HG02870 (cell line): Measurements from ENCODE around the gene AATF.

Source experiments
- ATAC-seq: cut with Tn5 transposase; IDR thresholded peaks from one replicate; pipeline ENCODE4 v1.9.1; 2021; ENCODE audit warnings: mild to moderate bottlenecking, moderate library complexity; ENCODE audit not compliant: unreplicated experiment

AATF gene

DNA sequence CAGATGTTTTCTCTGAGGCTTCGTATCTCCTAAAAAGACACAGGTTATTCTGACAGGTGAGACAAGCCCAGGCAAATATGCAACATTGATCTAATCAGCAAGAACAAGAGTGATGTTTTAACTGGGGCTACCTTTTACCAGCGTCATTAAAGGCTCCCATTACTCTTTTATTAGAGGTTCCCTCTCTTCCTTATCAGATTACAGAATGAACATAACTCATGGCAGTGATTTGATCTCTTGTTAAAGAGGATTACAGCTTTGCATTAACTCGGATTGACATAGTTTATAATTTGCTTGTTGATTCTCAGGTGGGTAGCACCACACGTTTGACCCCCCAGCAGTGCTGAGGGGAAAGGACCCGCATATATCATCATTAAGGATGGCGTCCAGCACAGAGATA is 90.5 kb downstream of the AATF start:
- no peak for ATAC-seq

DNA sequence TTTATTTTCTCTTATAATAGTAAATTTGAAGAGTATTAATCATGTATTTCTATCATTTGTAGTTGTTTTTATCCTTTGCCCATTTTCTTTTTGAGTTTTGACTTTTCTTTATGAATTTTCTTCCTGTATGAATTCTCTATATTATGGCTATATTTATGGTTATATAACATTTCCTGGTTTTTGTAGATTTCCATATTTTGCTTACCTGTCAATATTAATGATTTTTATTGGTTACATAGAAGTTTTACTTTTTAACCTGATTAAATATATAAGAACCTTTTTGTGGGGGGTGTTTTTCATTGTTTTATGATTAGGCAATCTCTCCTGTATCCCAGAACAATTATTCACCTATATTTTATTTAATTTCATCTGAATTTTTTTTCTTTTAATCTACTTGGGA is 93.2 kb downstream of the AATF start:
- ATAC-seq: no peak

DNA sequence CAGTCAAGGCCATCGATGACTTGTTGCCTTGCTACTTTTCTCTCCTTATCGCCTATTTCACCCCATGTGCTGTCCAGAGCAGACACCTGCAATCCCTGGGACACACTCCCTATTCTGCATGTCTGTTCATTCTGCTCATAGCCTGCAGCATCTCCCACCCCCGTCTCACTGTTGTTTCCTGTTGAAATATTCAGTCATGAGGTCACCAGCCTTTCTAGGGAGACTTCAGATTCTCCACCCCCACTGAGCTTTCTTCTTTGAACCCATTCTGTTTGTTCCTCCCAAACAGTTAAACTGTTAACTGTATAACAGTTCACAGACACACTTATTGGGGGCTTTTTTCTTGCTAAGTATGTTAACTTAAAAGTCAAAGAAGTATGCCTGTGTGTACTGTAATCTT is 94.4 kb downstream of the AATF start:
- ATAC-seq: no peak

DNA sequence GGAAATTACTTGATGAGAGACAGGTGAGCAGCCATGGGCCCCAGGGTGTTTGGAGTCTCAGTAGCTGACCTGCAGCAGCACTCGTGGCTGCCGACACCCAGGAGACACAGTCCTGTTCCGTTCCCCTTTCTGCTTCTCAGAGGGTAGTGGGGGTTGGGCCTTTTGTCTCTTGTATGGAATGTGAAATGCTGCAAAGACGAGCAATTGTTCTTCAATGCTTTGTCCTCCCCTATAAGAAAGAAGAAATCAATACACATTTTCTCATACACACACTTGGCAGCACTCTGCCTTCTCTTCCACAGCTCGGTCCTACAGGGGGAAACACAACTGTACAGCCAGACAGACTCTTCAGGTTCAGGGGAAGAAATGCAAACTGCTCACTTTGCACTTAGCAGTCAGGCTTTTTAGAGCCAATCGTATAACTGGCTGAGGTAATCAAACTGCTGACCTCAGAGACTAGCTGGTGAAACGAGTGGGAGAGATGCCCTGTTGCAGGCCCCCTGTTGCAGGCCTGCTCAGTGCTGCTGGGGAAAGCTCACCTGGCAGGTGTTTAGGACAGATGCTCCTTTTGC is 96.7 kb downstream of the AATF start:
- no peak for ATAC-seq

DNA sequence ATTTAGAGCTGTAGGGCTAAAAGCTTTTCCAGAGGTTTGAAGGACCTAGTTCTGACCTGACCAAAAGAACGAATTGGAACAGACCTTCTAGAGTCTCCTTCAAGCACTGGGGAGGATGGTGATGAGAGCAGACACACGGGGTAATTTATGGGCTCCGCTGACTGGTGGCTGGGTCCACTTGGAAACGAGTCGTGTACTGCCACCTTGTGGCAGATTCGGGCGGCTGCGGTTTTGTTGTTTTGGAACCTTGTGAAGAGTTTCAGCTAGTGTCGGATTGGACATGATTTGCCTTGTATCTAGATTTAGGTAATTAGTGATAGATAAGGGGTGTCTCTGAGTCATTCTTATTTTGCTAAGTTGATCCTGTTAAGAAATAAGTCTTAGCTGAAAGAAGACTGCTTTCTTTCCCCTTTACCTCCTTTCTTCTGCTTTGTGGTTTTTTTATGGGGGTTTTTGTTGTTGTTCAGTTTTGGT is 98.9 kb downstream of the AATF start:
- ATAC-seq: no peak

DNA sequence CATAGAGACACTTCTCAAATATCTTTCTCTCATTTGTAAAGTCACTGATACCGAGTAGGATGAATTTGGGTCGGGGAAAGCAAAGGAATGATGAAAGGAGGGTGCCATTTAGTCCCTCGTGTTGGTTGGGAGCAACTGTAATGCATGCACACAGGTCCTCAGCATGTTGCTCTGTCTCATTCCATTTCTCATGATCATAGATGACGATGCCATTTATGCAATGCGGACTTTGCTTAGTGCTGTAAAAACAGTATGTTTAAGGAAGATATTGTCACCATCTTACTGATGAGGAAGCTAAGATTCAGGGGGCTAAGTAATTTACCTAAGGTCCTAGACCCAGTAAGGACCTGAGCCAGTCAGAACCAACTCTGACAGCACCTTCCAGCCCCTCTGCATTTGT is 100.1 kb downstream of the AATF start:
- no peak for ATAC-seq

DNA sequence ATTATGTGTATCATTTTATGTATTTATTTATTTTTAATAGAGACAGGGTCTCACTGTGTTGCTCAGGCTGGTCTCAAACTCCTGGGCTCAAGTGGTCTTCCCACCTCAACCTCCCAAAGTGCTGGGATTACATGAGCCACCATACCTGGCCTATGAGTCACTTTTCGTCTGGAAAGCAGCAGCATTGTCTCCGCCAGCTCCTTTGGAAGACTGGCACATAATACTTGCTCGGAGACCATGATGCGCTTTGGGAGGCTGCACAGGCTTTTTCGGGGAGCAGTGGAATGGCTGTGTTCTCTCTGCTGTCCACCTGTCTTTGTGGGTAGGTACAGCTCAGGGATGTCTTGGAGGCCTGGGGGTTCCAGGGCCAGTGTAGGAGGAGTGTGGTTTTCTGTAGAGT is 102.2 kb downstream of the AATF start:
- ATAC-seq: no peak

DNA sequence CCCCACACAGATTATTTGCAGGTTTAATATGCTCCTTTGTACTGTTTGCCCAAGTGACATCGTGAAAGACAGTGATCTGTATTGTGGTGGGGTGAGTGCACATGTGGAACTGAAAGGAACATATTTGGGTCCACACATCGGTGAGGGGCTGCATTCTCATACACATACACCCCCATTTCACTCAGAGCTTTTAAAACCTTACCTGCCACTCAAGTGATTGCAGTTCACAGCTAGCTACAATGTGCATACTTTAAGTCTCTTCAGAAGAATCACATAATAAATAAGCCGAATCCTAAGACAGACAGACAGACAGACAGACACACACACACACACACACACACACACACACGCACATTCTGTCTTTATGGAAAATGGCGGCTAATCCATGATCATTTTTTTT is 102.6 kb downstream of the AATF start:
- no peak for ATAC-seq

DNA sequence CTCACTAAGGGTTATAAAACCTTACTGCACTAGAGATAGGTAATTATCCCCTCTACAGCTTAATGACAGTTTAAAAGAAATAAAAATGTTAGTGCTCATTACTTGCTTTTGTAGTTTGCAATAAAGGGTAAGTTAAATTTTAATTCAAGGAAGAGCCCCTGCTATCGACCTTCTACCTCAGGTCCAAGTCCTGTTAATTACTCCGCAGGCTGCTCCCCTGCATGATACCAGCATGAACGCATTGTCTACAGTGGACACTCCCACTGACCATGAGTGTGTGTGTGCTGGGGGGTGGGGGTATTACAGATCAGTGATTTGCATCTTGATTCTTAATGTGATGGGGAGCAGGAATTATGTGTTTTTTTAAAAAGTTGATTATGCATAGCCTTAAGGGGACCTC is 103.1 kb downstream of the AATF start:
- ATAC-seq: no peak

DNA sequence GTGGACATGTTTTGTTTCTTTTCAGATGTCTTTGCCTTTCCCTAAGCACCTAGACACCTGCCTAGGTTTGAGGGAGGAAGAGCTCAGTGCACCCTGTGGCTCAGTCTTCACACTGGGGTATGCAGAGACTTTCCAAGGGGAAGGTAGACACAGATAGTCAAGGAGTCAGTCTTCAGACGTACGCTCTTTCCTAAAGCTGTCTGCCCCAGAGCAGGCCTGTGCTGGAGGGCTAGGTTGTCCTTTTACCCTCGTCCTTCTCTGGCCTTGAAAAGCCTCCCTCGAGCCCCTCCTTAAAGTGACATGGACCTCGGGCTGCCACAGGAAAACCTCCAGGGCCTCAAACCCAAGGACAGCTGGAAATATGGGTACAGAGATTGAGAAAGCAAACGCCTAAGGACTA is 103.7 kb downstream of the AATF start:
- no peak for ATAC-seq

DNA sequence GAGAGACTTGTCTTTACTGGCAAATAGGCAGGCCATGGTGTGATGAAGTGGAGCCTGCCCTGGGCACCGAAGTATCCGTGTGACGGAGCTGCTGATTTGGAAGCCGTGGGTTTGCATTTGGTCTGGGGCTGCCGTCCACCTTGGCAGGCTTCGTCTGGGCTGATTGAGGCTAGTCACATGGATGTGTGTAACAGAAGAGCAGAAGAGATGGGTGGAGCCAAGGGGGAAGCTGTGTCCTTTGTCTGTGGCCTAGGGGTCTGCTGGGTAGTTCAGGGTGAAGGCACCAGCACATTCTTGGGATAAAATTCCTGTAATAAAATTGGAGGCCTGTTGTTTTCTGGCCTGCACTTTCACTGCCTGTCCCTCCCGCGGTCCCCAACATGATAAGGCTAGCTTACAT is 106.1 kb downstream of the AATF start:
- no peak for ATAC-seq

DNA sequence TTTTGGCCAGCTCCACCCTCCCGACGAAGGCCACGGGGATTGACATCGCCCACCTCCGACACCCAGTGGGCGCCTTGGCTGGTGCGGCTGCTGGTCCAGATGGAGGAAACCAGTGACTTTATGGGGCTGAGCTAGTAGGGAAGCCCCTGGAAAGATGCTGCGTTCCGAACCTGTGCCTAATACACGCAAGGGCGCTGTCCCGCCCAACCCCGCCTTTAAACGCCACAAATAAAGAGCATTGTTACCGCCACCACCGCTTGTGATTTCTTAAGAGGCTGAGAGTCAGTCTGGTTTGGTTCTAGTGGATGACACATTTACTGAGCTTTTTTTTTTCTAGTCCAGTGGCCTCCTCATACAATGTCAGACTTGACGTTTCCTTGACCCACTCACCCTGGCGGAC is 107.9 kb downstream of the AATF start:
- no peak for ATAC-seq

DNA sequence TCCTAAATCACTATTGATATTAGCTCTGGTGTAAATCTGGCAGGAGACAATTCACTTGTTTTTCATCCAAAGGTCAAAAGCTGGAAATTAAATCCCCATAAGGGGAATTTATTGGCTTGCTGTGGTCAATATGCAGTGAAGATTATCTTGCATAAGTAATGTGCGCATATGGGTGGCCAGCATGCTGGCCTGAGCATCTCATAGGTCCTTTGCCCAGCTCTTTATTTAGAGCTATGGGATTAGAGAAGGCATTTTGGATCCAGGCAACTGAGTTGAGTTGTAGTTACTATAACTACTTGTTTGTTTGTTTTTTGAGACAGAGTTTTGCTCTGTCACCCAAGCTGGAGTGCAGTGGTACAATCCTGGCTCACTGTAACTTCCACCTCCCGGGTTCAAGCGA is 110.7 kb downstream of the AATF start:
- ATAC-seq: no peak

DNA sequence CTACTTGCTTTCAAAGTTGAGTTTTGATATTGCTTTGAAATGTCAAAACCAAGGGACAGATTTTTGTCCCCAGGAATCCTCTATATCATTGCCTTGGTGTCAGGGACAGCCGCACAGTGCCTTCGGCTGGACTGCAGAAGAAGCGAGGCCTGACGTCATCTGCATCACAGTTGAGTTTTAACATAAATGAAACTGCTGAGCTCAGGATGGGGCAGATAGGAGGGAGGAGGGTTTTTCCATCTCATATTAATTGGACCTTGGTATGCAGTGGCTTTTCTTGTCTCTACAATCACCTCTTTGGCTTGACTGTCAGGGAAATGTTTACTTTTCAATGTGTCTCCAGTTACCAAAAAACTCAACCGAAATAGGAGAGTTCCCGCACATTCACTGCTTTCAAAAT is 111.3 kb downstream of the AATF start:
- ATAC-seq: no peak

DNA sequence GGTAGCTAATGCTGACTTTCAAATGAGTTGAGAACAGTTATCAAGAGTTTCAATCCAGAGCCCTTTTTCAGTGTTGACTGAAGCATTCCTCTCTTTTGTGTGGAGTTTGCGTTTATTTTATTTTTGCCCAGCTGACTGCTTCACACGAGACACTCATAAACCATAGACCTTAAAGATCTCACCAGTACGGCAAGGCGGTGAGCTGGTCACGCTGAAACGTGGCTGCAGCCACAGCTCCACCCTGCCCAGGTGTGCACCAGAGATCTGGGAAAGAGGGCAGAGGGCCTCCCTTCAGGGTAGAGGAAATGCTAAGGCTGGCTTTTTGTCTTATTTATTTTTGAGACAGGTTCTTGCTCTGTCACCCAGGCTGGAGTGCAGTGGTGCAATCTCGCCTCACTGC is 112.2 kb downstream of the AATF start:
- ATAC-seq: no peak

DNA sequence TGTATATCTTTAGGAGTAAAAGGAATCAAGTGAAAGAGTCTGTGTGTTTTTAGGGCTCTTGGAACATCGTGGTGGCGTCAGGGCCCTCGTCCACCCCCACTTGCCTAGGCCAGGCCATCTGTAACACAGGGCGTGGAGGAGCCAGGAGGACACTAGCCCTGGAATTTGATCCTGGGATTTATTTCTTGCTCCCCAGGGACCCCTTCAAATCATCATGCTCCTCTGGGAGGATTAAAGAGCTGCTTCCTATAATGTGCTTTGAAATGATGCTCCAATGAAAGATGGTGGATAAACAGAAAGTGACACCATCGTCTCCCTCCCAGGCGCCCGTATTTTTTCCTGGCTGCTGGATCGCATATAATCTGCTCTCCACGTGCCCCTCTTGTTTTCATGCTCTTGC is 113.3 kb downstream of the AATF start:
- ATAC-seq: no peak

DNA sequence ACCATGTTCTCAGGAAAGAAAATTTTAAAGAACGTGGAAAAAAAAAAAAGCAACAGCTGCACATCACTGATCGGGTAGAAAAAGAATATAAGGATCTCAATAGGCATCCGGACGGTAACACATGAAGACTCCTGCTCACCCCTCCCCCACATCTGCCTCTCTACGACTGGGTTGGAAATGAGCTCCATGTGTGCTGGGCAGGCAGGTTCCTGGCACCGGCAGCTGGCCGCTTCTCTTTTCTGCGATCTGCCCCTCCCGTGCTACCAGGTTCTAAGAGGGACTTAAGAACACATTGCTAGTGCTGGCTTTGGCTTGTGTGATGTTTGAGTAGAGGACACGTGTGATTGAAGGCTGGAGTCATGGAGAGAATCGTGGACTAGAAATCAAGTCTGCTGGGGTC is 115.5 kb downstream of the AATF start:
- no peak for ATAC-seq

DNA sequence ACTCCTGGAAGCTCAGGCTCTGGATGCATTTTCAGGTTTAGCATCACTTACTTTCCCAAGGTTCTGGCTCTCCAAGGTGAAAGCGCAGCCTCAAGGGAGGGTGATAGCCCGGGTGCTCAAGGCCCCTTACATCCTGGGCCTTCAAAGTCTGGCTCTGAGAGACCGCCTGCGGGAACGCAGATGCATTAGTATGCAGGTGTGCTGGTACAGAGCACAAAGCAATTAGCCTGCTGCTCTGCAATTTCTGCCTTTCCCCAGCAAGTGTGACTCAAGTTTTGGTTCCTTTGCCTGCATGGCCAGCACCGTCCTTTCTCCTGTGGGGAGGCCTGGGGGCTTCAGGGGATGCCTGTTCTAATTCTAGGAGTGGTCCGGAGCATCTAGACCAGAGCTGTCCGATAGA is 116.2 kb downstream of the AATF start:
- ATAC-seq: no peak

DNA sequence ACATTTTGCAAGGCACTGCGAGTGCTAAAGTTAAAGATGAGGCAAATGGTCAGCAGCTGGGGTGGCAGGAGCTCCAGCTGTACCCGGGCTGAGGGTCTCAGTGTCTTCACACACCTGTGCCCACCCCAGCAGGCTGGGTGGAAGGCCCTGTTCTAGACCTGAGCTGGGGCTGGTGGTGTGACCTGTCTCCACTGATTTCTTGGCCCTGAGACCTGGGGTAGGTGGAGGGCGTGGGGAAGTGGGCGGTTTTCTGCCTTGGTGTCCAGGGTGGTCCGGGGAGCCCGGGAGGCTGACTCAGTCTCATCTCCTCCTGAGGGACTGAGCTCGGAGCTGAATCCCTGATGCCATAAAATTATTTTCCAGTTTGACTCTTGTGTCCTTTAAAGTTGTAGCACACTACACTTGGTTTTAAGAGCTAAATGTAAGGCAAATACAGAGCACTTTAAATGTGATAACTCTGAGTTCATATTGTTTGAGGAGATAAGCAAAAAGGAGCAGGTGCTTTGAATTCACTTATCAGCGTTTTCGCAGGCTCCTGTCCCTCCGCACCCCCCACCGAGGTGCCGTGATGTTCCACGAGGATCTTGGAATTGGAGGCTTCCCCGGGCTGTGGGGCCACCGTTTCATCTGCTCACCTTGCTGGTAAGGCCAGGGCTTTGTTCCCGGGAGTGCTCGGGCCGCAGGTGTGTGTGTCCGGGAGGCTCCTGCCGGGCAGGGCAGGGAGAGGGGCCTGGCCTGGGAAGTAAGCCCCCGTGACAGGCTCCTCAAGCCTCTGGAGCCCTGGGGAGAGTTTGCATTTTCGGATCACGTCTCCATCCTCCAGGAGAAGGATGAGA is 117.0 kb downstream of the AATF start:
- ATAC-seq: no peak

DNA sequence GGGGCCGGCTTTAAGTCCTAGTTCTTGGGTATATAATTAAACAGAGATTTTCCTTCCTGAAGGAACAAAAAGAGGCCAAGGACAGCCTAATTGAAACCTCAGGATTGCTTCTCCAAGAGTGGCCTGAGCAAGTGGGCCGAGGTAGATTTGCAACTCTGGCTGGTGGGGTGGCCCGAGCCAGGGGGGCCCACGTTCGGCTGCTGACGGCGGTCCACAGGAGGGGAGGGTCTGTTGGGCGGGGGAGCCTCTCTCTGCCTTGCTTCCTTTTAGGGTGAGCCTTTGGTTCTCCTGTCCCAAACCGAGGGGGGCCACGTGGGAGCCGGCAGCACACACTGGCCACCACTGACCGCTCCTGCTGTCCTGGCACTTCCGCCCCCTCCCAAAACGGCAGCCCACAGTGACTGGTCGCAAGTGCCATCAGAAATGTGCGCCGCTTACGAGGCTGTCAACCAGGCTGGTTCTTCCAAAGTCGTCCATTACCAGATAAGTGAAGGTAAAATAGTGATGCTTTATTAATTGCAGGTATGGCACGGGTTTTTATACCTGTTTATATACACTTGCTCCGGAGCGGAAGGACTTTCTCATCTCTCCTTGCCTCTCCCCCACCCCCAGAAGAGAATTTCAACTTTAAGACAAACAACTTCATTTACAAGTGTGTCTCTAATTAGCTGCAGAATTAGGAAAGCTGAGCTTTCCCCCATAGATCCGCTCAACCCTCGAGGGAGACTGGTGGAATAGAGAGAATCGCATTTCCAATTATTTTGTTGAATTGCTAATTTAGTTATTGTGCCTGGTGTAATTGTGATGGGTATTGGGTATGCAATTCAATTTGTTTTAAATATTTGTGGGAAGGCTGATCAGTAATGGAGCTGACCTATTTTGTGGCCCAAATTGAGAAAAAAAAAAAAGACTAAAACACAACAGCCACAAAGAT is 117.8 kb downstream of the AATF start:
- ATAC-seq: no peak

DNA sequence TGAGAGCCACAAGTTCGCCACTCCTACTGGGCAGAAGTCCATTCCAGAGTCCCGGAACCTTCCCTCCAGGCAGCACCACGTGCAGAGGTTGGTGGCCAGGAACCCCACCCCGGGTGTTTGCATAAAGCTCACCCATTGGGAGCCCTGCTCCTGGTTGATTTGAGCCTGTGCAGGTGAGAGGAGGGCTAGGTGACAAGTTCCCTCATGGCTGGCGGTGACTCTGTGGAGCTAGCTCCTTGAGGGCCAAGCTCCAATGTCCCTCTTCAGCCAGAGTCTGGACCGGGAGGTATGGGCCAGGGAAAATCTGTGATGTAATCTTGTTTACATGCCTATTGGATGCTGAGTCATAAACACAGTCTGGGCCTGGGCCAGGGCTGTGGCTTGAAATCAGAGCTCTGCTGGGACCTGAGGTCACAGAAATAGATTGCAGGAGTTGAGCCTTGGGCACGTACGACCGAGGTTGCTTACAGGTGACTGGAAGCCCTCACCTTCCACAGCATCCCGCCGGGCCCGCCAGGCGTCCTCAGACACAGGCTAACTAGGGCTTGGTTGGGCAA is 118.9 kb downstream of the AATF start:
- no peak for ATAC-seq
